HUES64 (cell line): Measurements from ENCODE around the gene TTC31.
"Not testable (repeated sequence)": the region's sequence is repeated elsewhere in the genome, so short reads cannot be mapped to it uniquely, and the experiment has no call there.

Experiments
- H3K27ac ChIP-seq: 2 replicates; pipeline ENCODE4 v1.7.0; 2013; ENCODE audit warnings: low read depth, low read length, inconsistent platforms
- H3K27me3 ChIP-seq: 2 replicates; pipeline ENCODE4 v1.6.1; 2013; ENCODE audit warnings: mild to moderate bottlenecking, low read length; ENCODE audit not compliant: insufficient read depth
- H3K36me3 ChIP-seq: 2 replicates; pipeline ENCODE4 v1.6.1; 2013; ENCODE audit warnings: mild to moderate bottlenecking, low read length; ENCODE audit not compliant: insufficient read depth
- H3K4me1 ChIP-seq: 2 replicates; pipeline ENCODE4 v1.6.1; 2013; ENCODE audit warnings: mild to moderate bottlenecking, low read length, moderate library complexity; ENCODE audit not compliant: insufficient read depth
- H3K4me3 ChIP-seq: 2 replicates; pipeline ENCODE4 v1.5.1; 2013; ENCODE audit warnings: mild to moderate bottlenecking, low read length, moderate library complexity
- H3K9ac ChIP-seq: 2 replicates; pipeline ENCODE4 v1.6.1; 2013; ENCODE audit warnings: mild to moderate bottlenecking, low read depth, low read length
- H3K9me3 ChIP-seq: 2 replicates; pipeline ENCODE4 v1.6.1; 2013; ENCODE audit warnings: low read depth, low read length; ENCODE audit not compliant: insufficient read depth
- WGBS: fragments of 150-250, 120-280 bp; methylation state at CpG from one replicate; pipeline ENCODE4 v1.1.7; 2013; ENCODE audit warnings: missing lambda C conversion rate; 5-methylcytosine and 5-hydroxymethylcytosine counted together

The TTC31 gene

GRCh38 chr2:74442483-74443297, 40.2 kb upstream of the TTC31 start:
- H3K27me3 ChIP-seq, H3K36me3 ChIP-seq, H3K9me3 ChIP-seq: not testable (repeated sequence)
- WGBS, result 80% methylated on average over 16 of the region's 16 CpGs
- Histone ChIP-seq H3K9ac (peak overlapping the region; percentile 87; the same call in 1 of the 2 replicates), H3K4me3 (peak overlapping the region; percentile 72), H3K27ac (peak overlapping the region; percentile 99; the same call in 1 of the 2 replicates), H3K4me1 (peaks cover 21% of the 10 kb centered on the region)

GRCh38 chr2:74444498-74445318, 38.2 kb upstream of the TTC31 start:
- H3K27ac ChIP-seq, result no peak overlapping the region
- no peaks in the 10 kb centered on the region for H3K9me3 ChIP-seq
- peaks cover 4% of the 10 kb centered on the region; the same call in 1 of the 2 replicates for H3K27me3 ChIP-seq
- 82% methylated on average over 4 of the region's 5 CpGs for WGBS
- no peak overlapping the region for H3K4me3 ChIP-seq
- no peaks in the 10 kb centered on the region for H3K36me3 ChIP-seq
- no peak overlapping the region for H3K9ac ChIP-seq
- 0 out of 2 replicates have a peak, but pooled peaks cover under 1% of the 10 kb centered on the region for H3K4me1 ChIP-seq

GRCh38 chr2:74447230-74447999, 35.5 kb upstream of the TTC31 start:
- Histone ChIP-seq H3K9ac (no peak overlapping the region), H3K36me3 (no peaks in the 10 kb centered on the region), H3K27me3 (peaks cover 4% of the 10 kb centered on the region; the same call in 1 of the 2 replicates), H3K27ac (no peak overlapping the region), H3K9me3 (no peaks in the 10 kb centered on the region), H3K4me1 (no peaks in the 10 kb centered on the region), H3K4me3 (no peak overlapping the region)
- 96% methylated on average over 2 of the region's 5 CpGs for WGBS

- no peak overlapping the region for H3K9ac ChIP-seq
- no peak overlapping the region for H3K27ac ChIP-seq
- WGBS, result 98% methylated on average over 2 of the region's 2 CpGs
- no peaks in the 10 kb centered on the region for H3K9me3 ChIP-seq
- no peaks in the 10 kb centered on the region for H3K4me1 ChIP-seq
- H3K27me3 ChIP-seq, result peaks cover 4% of the 10 kb centered on the region; the same call in 1 of the 2 replicates
- H3K4me3 ChIP-seq, result no peak overlapping the region
- no peaks in the 10 kb centered on the region for H3K36me3 ChIP-seq
Observed at GRCh38 chr2:74448771-74449170, 34.1 kb upstream of the TTC31 start.

GRCh38 chr2:74450570-74451190, 32.2 kb upstream of the TTC31 start:
- H3K4me1 ChIP-seq, result no peaks in the 10 kb centered on the region
- no peak overlapping the region for H3K4me3 ChIP-seq
- no peaks in the 10 kb centered on the region for H3K36me3 ChIP-seq
- no peaks in the 10 kb centered on the region for H3K27me3 ChIP-seq
- H3K9me3 ChIP-seq, result no peaks in the 10 kb centered on the region
- no peak overlapping the region for H3K27ac ChIP-seq
- no peak overlapping the region for H3K9ac ChIP-seq
- 100% methylated on average over 3 of the region's 3 CpGs for WGBS

- Histone ChIP-seq H3K27ac (0 out of 2 replicates have a peak within 1 kb of the TSS, but pooled peaks have one; percentile 15), H3K9me3 (no peaks in the 10 kb centered on the region), H3K4me1 (peaks cover 8% of the 10 kb centered on the region), H3K36me3 (no peaks in the 10 kb centered on the region), H3K9ac (peak within 1 kb of the TSS; percentile 59), H3K4me3 (peak within 1 kb of the TSS; percentile 75), H3K27me3 (no peaks in the 10 kb centered on the region)
- WGBS, result 3% methylated on average over 40 of the region's 40 CpGs
Observed at GRCh38 chr2:74454654-74455511, 28.0 kb upstream of the TTC31 start, which contains the start of gene INO80B. TSS of gene INO80B (plus strand) at chr2:74455087. CDS start at chr2:74455117, 30 bp downstream.

- Histone ChIP-seq H3K27ac (peak overlapping the region; percentile 93; the same call in 1 of the 2 replicates), H3K4me1 (peaks cover 8% of the 10 kb centered on the region), H3K36me3 (0 out of 2 replicates have a peak, but pooled peaks cover 12% of the 10 kb centered on the region), H3K9me3 (no peaks in the 10 kb centered on the region), H3K27me3 (no peaks in the 10 kb centered on the region), H3K9ac (peak overlapping the region; percentile 76), H3K4me3 (peak overlapping the region; percentile 75)
- 1% methylated on average over 27 of the region's 27 CpGs for WGBS
Observed at GRCh38 chr2:74457129-74457548, 25.7 kb upstream of the TTC31 start.

GRCh38 chr2:74457549-74458131, 25.2 kb upstream of the TTC31 start:
- peak overlapping the region; percentile 75 for H3K4me3 ChIP-seq
- under 1% methylated on average over 46 of the region's 46 CpGs for WGBS
- H3K36me3 ChIP-seq, result peaks cover 16% of the 10 kb centered on the region
- H3K9ac ChIP-seq, result peak overlapping the region; percentile 81
- no peaks in the 10 kb centered on the region for H3K9me3 ChIP-seq
- peaks cover 8% of the 10 kb centered on the region for H3K4me1 ChIP-seq
- H3K27me3 ChIP-seq, result no peaks in the 10 kb centered on the region
- peak overlapping the region; percentile 93 for H3K27ac ChIP-seq

GRCh38 chr2:74458132-74458937, 24.5 kb upstream of the TTC31 start, which contains the start of gene WBP1:
TSS of gene WBP1 (plus strand) at chr2:74458438. CDS start at chr2:74458603, 165 bp downstream.
- WGBS, result under 1% methylated on average over 32 of the region's 38 CpGs
- peak within 1 kb of the TSS; percentile 95 for H3K4me3 ChIP-seq
- no peaks in the 10 kb centered on the region for H3K27me3 ChIP-seq
- H3K36me3 ChIP-seq, result peaks cover 23% of the 10 kb centered on the region
- peaks cover 8% of the 10 kb centered on the region for H3K4me1 ChIP-seq
- peak within 1 kb of the TSS; percentile 89 for H3K9ac ChIP-seq
- peak within 1 kb of the TSS; percentile 93 for H3K27ac ChIP-seq
- no peaks in the 10 kb centered on the region for H3K9me3 ChIP-seq
